Hepatocyte (in vitro differentiated cells): ENCODE measurements around the gene ZSCAN30. TPM values are rescaled to one million over a fixed set of nuclear protein-coding genes. Genes with fewer than 3 reads are reported as not detected.

Source experiments
- DNase-seq: peaks from one replicate; pipeline ENCODE4 v3.0.0-alpha.2; 2016; ENCODE audit warnings: low spot score
- H2AFZ ChIP-seq: fragments of 200-600 bp; sonication (generic); 2 replicates; pipeline ENCODE4 v1.6.0; 2016; ENCODE audit warnings: antibody characterized with exemption, mild to moderate bottlenecking
- H3K27ac ChIP-seq: fragments of 200-600 bp; sonication (generic); 2 replicates; pipeline ENCODE4 v1.5.1; 2016; ENCODE audit warnings: mild to moderate bottlenecking
- H3K27me3 ChIP-seq: fragments of 200-600 bp; sonication (generic); 2 replicates; pipeline ENCODE4 v1.6.1; 2016
- H3K36me3 ChIP-seq: fragments of 200-600 bp; sonication (generic); replicated peaks from 2 replicates; pipeline ENCODE4 v1.5.1; 2016; ENCODE audit warnings: low read depth; ENCODE audit not compliant: insufficient read depth
- H3K4me1 ChIP-seq: fragments of 200-600 bp; sonication (generic); 2 replicates; pipeline ENCODE4 v1.5.1; 2016; ENCODE audit warnings: mild to moderate bottlenecking, moderate library complexity; ENCODE audit not compliant: insufficient read depth
- H3K4me2 ChIP-seq: fragments of 200-600 bp; sonication (generic); 2 replicates; pipeline ENCODE4 v1.6.0; 2016
- H3K4me3 ChIP-seq: fragments of 200-600 bp; sonication (generic); 2 replicates; pipeline ENCODE4 v1.5.1; 2016; ENCODE audit warnings: mild to moderate bottlenecking
- H3K79me2 ChIP-seq: fragments of 200-600 bp; sonication (generic); 2 replicates; pipeline ENCODE4 v1.6.0; 2017; ENCODE audit warnings: mild to moderate bottlenecking
- H3K9me2 ChIP-seq: fragments of 200-600 bp; sonication (generic); replicated peaks from 2 replicates; pipeline ENCODE4 v1.6.0; 2017; ENCODE audit warnings: mild to moderate bottlenecking; ENCODE audit not compliant: insufficient read depth
- H3K9me3 ChIP-seq: fragments of 200-600 bp; sonication (generic); 2 replicates; pipeline ENCODE4 v1.5.1; 2016; ENCODE audit warnings: low read depth, mild to moderate bottlenecking
- H4K20me1 ChIP-seq: fragments of 200-600 bp; sonication (generic); 2 replicates; pipeline ENCODE4 v1.6.0; 2016; ENCODE audit warnings: mild to moderate bottlenecking; ENCODE audit not compliant: insufficient read depth, poor library complexity, severe bottlenecking
- EZH2 ChIP-seq: fragments of 200-600 bp; sonication (generic); IDR thresholded peaks from 2 replicates; pipeline ENCODE4 v1.6.1; 2016; ENCODE audit warnings: antibody characterized with exemption, mild to moderate bottlenecking, borderline replicate concordance
- EZH2phosphoT487 ChIP-seq: fragments of 200-600 bp; sonication (generic); IDR thresholded peaks from one replicate; pipeline ENCODE4 v1.6.1; 2018; ENCODE audit warnings: antibody characterized with exemption, mild to moderate bottlenecking, low read depth, moderate library complexity; ENCODE audit not compliant: unreplicated experiment, severe bottlenecking
- WGBS: methylation state at CpG from one replicate; pipeline ENCODE4 v1.1.6; 2016; ENCODE audit warnings: low lambda C conversion rate; ENCODE audit errors: missing lambda C conversion rate; 5-methylcytosine and 5-hydroxymethylcytosine counted together
- polyA plus RNA-seq: library from polyadenylated mRNA; unstranded; fragments of >200 nt; fragmentation: Nextera tagmentation; extraction: Ambion mirVana; gene quantifications from 2 replicates; pipeline ENCODE4 v1.2.1, GENCODE V29; 2016
- total RNA-seq: library from RNA; depleted of rRNA; stranded (reverse); fragments of >200 nt; gene quantifications from 2 replicates; pipeline ENCODE4 v1.2.3, GENCODE V29; 2014
- TF ChIP-seq, protein P1 (sequence below): fragments of 200-600 bp; sonication (generic); IDR thresholded peaks from 2 replicates; pipeline ENCODE4 v1.5.1; 2016; ENCODE audit warnings: antibody characterized with exemption, mild to moderate bottlenecking; ENCODE audit not compliant: poor library complexity

The ZSCAN30 gene
- total and polyA plus RNA-seq, 2 experiments from 2014 or later, result 8.7 to 10.6 TPM

DNA sequence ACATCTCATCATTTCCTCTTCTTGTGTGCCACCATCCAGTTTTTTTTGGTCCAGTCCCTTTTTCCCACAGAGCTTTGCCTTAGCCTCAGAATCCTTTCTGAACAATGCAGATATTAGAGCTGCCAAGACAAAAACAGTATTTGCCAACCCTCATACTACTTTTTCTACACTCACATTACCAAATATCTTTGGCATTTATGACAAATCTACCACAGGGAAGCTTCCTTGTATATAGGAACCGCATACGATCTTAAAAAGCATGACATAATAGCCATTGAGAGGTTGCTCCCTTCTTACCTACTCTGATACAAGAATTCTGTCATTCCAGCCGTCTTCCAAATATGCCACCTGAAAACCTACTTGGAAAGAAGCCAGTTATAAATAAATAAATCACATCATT, 44.8 kb upstream of the ZSCAN30 start:
- WGBS, result 75% methylated on average over 3 of the region's 3 CpGs
- Histone ChIP-seq H2AFZ (no peak overlapping the region), H3K9me2 (no peaks in the 10 kb centered on the region), H3K4me1 (peaks cover 6% of the 10 kb centered on the region), H3K4me2 (no peak overlapping the region), H3K36me3 (peaks cover 10% of the 10 kb centered on the region), H3K27me3 (no peaks in the 10 kb centered on the region), H3K27ac (no peak overlapping the region), H3K9me3 (no peaks in the 10 kb centered on the region), H3K4me3 (no peak overlapping the region), H4K20me1 (peaks cover 32% of the 10 kb centered on the region), H3K79me2 (peaks cover 37% of the 10 kb centered on the region)
- TF ChIP-seq EZH2phosphoT487 (no peak), EZH2 (no peak)
- TF ChIP-seq, protein P1, sequence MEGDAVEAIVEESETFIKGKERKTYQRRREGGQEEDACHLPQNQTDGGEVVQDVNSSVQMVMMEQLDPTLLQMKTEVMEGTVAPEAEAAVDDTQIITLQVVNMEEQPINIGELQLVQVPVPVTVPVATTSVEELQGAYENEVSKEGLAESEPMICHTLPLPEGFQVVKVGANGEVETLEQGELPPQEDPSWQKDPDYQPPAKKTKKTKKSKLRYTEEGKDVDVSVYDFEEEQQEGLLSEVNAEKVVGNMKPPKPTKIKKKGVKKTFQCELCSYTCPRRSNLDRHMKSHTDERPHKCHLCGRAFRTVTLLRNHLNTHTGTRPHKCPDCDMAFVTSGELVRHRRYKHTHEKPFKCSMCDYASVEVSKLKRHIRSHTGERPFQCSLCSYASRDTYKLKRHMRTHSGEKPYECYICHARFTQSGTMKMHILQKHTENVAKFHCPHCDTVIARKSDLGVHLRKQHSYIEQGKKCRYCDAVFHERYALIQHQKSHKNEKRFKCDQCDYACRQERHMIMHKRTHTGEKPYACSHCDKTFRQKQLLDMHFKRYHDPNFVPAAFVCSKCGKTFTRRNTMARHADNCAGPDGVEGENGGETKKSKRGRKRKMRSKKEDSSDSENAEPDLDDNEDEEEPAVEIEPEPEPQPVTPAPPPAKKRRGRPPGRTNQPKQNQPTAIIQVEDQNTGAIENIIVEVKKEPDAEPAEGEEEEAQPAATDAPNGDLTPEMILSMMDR, result no peak
- no peak for DNase-seq

DNA sequence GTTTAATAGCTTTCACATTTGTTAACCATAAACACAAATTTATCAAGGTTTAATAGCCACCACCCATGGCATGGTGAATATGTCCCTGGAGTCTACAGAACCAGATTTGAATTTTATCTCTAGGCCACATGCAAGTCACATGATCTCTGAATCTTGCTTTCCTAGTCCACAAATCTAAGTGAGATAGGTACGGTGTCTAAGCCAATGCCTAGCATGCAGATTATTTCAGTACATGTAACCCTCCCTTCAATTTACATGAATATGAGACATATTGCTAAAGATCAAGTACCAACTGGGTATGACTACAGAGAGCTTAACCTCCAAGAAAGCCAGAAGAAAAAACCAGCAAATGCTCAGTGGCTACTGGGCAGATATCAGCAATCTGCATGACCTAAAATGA, 44.2 kb upstream of the ZSCAN30 start:
- no peak for DNase-seq
- Histone ChIP-seq H3K9me2 (no peaks in the 10 kb centered on the region), H3K4me3 (no peak overlapping the region), H3K27me3 (no peaks in the 10 kb centered on the region), H4K20me1 (peaks cover 26% of the 10 kb centered on the region), H3K36me3 (peaks cover 10% of the 10 kb centered on the region), H3K9me3 (no peaks in the 10 kb centered on the region), H3K27ac (no peak overlapping the region), H3K79me2 (peaks cover 31% of the 10 kb centered on the region), H3K4me1 (peaks cover 6% of the 10 kb centered on the region), H3K4me2 (no peak overlapping the region), H2AFZ (no peak overlapping the region)
- WGBS, result 100% methylated on average over 1 of the region's 1 CpG
- TF ChIP-seq, protein P1, result no peak
- TF ChIP-seq EZH2, result no peak
- no peak for TF ChIP-seq EZH2phosphoT487

DNA sequence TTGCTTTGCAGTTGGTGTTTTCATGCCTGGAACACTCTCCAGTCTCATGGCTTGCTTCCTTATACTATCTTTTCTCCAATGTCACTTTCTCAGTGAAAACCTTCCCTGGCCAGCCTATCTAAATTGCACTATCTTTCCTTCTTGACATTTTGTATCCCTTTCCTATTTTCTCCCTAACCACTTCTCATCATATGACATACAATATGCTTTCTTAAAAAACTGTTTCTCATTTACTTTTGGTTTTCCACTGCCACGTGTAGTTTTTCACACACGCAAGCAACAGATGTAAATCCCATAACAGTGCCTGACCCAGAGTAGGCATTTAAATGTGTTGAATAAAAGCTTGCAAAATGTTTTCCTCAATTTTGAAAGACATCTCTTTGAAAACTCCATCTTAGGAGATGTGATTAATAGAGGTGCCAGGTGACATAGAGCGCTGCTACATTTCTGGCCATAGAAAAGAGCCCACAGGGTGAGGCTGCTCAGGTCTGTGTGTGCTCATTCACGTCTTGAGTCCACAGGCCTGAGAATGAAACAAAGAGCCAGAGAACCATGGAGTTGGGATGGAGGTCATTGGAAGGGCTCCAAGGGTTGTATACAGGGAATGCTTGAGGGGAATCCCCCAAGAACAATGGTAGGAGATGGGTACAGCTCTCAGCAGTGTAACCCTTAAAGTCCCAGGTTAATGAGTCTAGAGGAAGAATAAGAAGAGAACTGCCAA, 41.5 kb upstream of the ZSCAN30 start:
- Histone ChIP-seq H3K27ac (no peak overlapping the region), H3K4me3 (no peak overlapping the region), H3K79me2 (peaks cover 9% of the 10 kb centered on the region), H4K20me1 (peaks cover 6% of the 10 kb centered on the region), H3K9me2 (no peaks in the 10 kb centered on the region), H3K4me2 (no peak overlapping the region), H3K4me1 (no peaks in the 10 kb centered on the region), H3K36me3 (peaks cover 5% of the 10 kb centered on the region), H3K27me3 (no peaks in the 10 kb centered on the region), H3K9me3 (no peaks in the 10 kb centered on the region), H2AFZ (no peak overlapping the region)
- WGBS, result 90% methylated on average over 4 of the region's 4 CpGs
- DNase-seq, result no peak
- TF ChIP-seq EZH2phosphoT487 (no peak), EZH2 (no peak)
- TF ChIP-seq, protein P1, result no peak
